Measurements from ENCODE around the gene WWC2. TPM values are rescaled to one million over a fixed set of nuclear protein-coding genes. Genes with fewer than 3 reads are reported as not detected.

Gene WWC2
- total RNA-seq, 2 donors from 2014 or later: 4.3 to 6.8 TPM

GRCh38 chr4:183272384-183272783 lies 173.3 kb downstream of the WWC2 start:
- Histone ChIP-seq H3K36me3 (no peaks in the 10 kb centered on the region), H3K9ac (ENCODE audit: low read depth in 2 of 2, low read length in 2 of 2) (no peak overlapping the region), H3K4me1 (no peaks in the 10 kb centered on the region), H3K27ac (no peak overlapping the region), H3K27me3 (no peaks in the 10 kb centered on the region), H3K4me3 (no peak overlapping the region), H3K9me3 (no peaks in the 10 kb centered on the region)
- intact Hi-C loops (cut with DNase I): no loop called here
- no peak for TF ChIP-seq CTCF (IDR thresholded peaks at IDR 0.05)
- DNase-seq: no peak

DNA sequence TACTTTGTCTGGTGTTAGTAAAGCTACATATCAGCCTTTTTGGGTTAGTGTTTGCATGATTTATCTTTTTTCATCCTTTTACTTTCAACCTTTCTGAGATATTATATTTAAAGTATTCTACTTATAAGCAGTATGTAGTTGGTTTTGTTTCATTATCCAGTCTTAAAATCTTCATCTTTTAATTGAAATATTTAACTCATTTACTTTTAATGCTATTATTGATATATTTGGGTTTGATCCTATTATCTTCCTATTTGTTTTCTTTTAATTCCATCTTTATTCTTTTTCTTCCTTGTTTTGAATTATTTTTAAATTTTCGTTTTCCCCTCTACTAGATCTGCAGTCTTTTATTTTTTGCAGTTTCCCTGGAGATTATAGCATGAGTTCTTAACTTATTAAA lies 177.0 kb downstream of the WWC2 start:
- intact Hi-C loops (cut with DNase I): no loop called here
- no peak for DNase-seq
- Histone ChIP-seq H3K27ac (no peak overlapping the region), H3K4me3 (no peak overlapping the region), H3K27me3 (no peaks in the 10 kb centered on the region), H3K36me3 (no peaks in the 10 kb centered on the region), H3K9ac (ENCODE audit: low read depth in 2 of 2, low read length in 2 of 2) (no peak overlapping the region), H3K4me1 (no peaks in the 10 kb centered on the region), H3K9me3 (no peaks in the 10 kb centered on the region)
- no peak for TF ChIP-seq CTCF (IDR thresholded peaks at IDR 0.05)

DNA sequence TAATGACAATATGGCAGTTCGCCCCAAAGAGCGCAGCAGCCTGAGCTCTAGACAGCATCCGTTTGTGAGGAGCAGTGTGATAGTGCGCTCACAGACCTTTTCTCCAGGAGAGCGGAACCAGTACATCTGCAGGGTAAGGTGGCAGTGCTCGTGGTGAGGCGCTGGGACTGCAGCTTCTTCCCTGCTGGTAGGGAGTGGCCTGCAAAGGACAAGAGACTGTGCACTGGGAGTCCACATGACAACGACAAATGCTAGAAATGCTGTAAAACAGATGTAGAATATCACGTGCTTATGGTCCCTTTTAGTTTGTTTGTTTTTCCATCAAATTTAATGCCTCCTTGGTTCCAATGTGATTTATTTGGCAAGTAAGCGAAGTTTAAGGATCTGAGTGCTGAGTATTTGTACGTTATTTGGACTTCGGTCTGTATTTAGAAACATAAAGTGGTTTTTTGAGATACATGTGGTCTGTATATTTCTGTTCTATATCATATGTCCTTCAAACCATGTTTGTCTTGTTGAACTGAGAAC lies 185.3 kb downstream of the WWC2 start:
- no peak for DNase-seq

DNA sequence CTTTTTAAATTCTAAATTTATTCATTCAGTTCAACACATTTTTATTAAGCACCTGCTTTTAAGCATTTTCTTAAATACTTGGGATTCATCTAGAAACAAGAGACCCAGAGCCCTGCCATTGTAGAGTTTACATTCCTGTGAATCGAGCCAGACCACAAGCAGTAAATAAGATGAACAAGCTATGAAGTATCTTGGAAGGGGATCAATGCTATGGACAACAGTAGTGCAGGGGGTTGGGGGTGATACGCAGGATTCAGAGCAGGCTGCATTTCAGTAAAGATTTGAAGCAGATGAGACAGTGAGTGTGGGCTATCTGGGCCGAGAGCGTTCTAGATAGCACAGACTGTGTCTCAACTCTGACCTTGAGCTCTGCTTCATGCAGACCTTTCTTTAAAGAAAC lies 185.9 kb downstream of the WWC2 start:
- no peaks in the 10 kb centered on the region for H3K36me3 ChIP-seq
- no peak for TF ChIP-seq CTCF (IDR thresholded peaks at IDR 0.05)
- H3K27me3 ChIP-seq: no peaks in the 10 kb centered on the region
- H3K9me3 ChIP-seq: no peaks in the 10 kb centered on the region
- no peak overlapping the region for H3K27ac ChIP-seq
- intact Hi-C loops (cut with DNase I): no loop called here
- H3K4me3 ChIP-seq: no peak overlapping the region
- no peaks in the 10 kb centered on the region for H3K4me1 ChIP-seq
- no peak overlapping the region for H3K9ac ChIP-seq (ENCODE audit: low read depth in 2 of 2, low read length in 2 of 2)
- DNase-seq: no peak

More for the DNA sequence above, 185.3 kb downstream of the WWC2 start:
- Histone ChIP-seq H3K9ac (ENCODE audit: low read depth in 2 of 2, low read length in 2 of 2) (no peak overlapping the region), H3K27me3 (no peaks in the 10 kb centered on the region), H3K4me3 (no peak overlapping the region), H3K36me3 (no peaks in the 10 kb centered on the region), H3K4me1 (no peaks in the 10 kb centered on the region), H3K27ac (no peak overlapping the region), H3K9me3 (no peaks in the 10 kb centered on the region)
- intact Hi-C loops (cut with DNase I): no loop called here
- no peak for TF ChIP-seq CTCF (IDR thresholded peaks at IDR 0.05)

DNA sequence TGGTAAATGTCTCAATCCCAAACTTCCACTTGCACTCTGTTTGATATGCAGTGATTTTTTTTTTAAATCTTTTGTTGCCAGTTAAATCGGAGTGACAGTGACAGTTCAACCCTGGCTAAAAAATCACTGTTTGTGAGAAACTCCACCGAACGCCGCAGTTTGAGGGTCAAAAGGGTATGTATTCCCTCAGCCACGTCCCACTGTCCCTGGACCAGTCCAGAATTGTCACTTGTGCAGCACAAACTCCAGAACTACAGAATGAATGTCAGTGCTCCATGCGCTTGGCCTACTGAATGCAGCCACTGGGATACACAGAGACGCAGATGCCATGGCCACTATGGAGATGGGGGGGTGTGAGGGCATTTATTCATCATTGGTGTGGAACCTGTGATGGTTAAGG lies 186.8 kb downstream of the WWC2 start:
- H3K4me1 ChIP-seq: no peaks in the 10 kb centered on the region
- DNase-seq: no peak
- H3K27ac ChIP-seq: no peak overlapping the region
- no peak overlapping the region for H3K4me3 ChIP-seq
- TF ChIP-seq CTCF (IDR thresholded peaks at IDR 0.05): no peak
- H3K36me3 ChIP-seq: no peaks in the 10 kb centered on the region
- H3K9me3 ChIP-seq: no peaks in the 10 kb centered on the region
- no peak overlapping the region for H3K9ac ChIP-seq (ENCODE audit: low read depth in 2 of 2, low read length in 2 of 2)
- intact Hi-C loops (cut with DNase I): no loop called here
- H3K27me3 ChIP-seq: no peaks in the 10 kb centered on the region

All from colonic mucosa (tissue), 4 donors.